NCI-H1417 treated with DMSO at 0.1 percent for 48 hours (cell line): Measurements from ENCODE around the gene KRT17.

Experiments used
- DNase-seq: peaks from one replicate; lab custom pipeline; 2025; lab: John Stamatoyannopoulos, UW

Gene KRT17

DNA sequence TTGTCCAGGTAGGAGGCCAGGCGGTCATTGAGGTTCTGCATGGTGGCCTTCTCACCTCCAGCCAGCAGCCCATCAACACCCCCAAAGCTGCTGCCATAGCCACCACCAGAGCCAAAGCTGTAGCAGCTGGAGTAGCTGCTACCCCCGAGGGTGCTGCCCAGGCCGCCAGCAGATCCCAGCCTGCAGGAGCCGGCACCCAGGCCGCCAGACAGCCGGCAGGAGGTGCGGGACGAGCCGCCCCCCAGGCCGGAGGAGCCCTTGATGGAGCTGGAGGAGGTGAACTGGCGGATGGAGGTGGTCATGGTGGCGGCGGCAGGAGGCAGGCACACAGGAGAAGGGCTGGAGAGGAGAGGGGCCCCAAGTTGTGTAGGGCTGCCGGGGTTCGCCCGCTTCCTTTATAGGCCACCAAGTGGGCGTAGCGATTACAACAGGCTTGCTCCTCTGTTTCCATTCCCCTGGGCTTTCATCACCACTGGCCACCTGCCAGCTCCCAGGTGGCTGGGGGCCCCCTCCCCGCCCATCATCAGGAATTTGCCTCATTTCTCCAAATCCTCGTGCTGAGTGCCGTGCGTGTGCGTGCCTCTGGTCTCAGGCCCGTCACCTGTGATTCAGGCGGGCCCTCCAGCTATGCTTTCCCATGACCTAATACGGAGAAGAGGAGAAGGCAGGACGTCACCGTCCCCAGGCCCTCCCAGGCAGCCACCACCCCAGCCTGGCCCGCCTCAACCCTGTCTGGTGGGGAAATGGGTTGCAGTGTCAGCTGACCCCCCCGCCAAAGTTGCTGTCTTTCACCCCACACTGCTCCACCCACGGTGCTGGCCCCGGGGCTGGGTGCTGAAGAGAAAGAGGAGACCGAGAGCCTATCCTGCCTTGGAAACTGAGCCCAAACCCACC is at the start of gene KRT17:
TSS of gene KRT17 (minus strand) at position 368 of the 894 bp plus-strand sequence. CDS start at position 302, 66 bp downstream.
- DNase-seq, result no peak

DNA sequence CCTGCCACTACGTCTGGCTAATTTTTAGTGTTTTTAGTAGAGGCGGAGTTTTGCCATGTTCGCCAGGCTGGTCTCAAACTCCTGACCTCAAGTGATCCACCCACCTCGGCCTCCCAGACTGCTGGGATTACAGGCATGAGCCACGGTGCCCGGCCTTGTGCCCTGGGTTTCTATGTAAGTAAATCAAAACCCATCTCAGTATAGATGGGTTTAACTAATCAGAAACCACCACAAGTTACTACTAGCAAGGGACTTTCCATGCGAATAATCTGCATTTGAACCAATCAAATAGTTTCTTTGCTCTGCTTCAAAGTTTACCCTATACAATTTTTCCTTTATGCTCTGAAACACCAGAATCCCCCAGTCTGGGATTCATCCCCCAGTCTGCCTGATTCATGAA is 47.8 kb upstream of the KRT17 start:
- DNase-seq, result no peak

DNA sequence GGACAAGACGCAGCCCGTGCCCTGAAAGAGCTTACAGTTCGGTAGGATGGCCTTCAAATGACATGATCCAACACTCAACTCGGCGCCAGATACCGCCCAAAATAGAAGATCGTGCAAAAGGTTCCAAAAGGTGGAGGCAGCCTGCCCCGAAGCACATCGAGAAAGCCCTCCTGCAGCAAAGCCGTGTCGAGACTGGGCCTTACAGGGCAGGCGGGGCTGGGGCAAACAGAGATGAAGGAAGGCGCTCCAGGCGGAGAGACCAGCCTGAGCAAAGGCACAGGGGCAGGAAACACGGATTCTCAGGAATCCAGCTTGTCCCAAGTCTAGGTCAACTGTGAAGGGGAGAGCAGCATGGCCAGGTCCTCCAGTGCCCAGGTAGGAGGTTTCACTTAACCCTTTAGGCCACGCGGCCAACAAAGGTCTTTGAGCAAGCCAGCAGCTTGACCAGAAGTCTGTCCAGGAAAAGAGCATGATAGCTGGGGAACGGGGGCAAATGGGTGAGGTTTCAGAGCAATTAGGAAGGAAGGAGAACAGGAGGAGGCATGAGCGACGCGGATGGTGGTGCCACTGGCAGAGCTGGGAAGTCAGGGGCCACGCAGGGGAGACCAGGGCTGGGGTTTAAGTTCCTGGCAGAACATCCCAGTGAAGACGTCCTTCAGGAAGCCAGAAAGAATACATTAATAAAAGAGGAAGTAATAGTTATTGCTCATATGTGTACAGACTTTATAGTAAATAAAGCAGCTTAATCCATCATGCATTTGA is 43.1 kb upstream of the KRT17 start:
- no peak for DNase-seq

DNA sequence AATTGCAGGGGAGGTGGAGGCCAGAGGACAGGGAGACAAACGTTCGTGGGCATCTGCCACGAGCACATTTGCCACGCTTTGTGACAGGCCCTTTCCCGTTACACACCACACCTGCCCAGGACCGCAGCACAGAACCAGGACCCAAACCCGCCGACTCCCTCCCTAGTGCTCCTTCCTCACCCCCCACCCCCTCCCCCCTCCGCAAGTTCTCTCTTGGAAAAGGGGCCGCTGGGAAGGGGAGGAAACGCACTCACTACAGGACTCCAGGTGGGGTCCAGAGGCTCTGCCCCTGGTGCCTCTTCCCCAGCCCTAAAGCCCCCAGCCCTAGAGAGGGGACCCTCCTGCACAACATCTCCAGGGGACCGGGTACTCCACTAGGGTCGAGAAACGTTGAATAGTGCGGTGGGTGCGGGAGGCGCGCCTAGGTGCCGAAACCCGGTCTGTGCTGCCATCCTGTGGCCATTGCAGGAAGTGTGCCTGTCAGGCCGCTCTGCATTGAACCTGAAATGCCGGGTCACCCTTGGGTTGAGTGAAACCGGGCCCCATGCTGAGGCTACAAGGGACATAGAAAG is 42.4 kb upstream of the KRT17 start:
- peak; percentile 17 for DNase-seq

DNA sequence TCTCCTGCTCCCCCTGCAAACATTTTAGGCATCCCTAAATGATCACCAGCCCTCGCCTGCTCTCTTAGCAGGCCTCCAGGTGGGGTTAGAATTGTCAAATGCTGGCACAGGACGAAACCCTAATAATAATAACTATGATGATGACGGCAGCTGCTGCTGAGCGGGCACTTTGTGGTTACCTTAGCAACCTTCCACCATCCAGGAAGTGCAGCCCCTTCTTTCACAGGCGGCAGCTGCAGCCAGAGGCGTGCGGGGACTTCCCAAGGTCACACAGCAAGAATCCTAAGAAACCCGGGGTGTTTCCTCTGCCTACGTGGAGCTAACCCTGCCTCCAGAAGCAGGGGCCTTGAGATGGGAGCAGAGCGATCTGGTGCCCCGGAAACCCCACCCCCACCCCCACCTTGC is 41.9 kb upstream of the KRT17 start:
- peak; percentile 43 for DNase-seq

DNA sequence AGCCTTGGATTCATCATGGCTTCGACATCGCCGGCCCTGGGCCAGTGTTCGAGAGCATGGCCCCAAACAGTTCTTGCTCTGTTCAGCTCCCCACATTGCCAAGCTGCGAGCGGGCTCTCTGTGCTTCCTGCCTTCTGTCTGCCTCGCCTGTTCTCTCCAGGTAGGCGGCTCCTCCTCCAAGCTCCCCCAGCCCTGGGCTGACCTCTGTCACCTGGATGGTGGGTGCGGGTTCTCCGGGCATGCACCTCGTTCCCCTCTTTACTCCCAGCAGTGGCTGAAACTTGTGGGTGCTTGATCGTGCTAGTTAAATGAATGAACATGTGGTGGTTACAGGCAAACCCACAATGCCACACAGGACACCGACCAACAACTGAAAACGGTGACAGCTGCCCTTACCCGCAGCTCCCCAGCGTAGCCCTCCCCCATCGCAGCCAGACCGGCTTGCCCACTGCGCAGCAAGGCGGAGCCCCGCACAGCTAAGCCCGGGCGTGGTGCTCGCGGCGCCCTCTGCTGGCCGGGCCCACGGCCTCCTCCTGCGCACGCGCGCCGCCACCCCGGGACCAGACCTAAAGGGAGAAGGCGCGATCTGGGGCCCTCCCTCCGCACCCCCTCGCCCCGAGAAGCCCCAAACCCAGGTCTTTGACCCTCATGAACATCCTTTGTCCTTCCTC is 41.3 kb upstream of the KRT17 start:
- DNase-seq, result peak; percentile 43

DNA sequence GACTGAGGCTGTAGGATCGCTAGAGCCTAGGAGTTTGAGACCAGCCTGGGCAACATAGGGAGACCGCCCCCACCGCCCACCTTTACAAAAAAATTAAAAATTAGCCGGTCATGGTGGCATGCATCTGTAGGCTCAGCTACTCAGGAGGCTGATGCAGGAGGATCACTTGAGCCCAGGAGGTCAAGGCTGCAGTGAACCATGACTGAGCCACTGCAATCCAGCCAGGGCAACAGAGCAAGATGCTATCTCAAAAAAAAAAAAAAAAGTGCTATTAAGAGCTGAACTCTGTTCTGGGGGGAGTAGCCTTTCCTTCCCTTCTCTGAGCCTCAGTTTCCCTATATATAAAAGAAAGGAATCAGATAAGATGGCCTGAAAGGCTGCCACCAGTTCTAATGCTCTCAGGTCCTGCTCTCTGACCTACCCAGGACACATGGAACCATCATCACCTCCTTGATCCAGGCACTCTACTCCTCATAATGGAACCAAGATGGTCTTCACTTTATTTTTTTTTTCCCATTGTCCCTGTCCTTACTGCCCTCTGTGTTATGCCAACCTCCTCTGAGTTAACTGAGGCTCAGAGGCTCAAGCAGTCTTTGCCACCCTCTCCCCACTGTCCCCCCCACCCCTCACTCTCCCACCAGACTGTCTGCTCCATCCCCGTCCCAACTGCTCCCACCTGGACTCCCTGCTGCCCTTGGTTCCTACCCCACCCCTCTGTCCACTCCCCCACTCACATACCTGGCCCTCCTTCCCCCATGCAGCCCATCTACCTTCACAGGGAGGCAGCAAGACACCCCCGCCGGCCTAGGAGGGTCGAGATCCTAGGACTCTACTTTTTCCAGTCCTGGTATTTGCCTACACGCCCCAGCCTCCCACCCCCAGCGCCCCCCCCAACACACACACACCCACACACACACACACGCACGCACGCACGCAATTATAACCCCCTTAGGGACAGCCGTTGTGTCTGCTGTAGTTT is 40.5 kb upstream of the KRT17 start:
- DNase-seq, result no peak

DNA sequence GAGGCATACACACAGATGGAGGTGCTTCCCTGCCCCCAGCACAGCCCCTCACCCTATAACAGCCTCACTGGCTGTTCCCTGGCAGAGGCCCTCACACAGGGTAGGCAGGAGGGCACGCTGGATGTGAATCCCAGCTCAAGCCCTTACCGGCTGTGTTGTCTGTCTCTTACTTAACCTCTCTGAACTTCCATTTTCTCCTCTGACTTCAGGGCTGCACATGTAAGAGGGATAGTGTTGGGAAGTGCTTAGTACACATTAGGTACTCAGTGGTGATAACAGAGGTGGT is 39.7 kb upstream of the KRT17 start:
- no peak for DNase-seq

DNA sequence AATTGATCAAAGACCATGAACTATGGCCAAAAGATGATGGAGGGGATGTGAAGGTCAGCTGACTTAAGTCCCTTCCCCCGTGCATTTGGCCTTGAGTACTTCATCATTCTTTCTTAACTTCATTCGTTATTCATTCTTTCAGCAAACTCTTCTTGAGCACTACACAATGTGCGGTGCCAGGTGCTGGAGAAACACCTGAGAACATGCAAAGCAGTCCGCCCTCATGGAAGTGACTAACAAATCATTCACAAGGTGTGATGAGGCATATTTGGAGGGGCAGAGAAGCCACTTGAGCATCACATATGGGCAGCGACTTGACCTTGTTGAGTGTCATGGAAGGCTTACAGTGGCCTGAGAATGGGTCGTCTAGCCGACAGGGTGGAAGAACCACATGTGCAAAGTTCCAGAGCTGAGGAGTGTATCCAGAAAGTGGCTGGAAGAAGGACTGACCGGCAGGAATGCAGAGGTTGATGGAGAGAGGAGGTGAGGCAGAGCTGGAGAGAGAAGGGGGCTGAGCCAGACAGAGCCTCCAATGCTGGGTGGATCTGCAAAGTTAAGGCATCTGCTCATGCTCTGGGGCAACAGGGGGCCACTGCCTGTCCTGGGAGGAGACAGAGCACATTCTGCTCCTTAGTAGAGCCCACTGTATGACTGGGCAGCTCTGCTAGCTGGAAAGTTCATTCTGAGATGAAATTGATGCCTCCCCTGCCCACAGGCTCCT is 39.2 kb upstream of the KRT17 start:
- DNase-seq, result no peak

DNA sequence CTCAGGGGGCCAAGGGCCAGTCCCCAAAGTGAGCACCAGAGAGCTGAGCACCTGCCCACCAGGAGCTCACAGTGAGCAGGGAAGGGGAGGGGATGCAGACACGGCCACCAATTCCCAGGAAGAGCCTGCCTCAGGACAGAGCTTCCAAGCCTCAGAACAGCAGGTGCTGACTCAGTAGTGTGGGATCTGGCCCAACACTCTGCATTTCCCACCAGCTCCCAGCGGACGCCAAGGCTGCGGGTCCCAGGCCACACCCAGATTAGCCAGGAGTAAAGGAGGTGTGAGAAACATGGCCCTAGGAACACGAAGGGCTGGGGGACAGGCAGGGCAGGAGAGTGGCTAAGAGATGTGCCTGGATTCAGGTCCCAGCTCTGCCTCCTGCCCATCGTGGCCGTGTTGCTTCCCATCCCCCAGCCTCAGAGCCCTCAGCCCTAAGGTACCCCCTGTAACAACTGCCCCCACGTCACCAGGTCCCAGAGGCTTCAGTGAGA is 35.9 kb upstream of the KRT17 start:
- no peak for DNase-seq

DNA sequence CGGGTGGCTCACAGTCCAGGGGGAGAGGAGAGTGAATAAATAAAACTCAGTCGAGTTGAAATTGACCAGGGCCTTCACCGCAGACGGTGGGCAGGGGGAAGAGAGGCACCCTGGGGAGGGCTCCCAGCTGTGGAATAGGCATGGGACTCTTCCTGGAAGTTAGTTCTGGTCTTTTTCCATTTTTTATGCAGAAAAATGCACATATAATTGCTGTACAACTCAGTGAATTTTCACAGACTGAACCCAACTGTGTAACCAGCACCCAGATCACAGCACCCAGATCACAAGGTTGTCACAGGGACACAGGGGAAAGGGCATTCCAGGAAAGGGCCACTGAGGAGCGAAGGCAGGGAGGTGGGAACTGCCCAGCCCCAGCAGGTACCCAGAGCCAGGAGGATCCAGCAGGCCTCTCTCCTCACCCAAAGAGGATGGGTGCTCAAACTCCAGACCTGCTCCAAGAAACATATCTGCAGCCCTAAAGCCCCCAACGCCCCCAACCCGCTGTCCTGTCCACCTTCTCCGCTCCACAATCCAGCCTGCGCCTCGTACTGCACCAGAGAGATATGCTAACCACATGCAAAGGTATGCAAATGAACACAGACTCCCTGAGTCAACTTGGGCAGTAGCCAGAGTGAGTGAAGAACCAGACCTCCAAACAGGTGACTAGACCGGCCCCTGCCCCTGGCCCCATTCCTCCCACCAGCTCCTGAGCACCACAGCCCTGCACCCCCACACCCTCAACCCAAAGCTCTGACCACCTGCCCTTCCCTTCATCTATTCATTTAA is 35.2 kb upstream of the KRT17 start:
- no peak for DNase-seq

DNA sequence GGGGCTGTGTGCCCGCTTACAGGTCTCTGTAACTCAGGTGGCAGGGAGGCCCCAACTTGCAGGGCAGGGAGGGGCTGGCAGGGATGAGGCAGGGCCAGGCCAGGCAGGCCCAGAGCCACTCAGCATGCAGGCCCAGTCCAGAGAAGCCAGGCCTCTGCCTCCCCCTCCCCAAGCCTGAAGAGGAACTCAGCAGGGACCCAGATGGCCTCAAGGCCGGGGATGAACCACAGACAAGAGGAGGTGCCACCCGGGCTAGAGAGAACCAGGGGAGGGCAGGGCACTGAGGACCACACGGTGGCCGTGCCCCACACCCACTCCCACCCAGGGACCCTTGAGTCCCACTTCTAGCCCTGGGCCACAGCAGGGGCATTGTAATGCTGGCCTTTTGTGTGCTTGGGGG is 34.5 kb upstream of the KRT17 start:
- DNase-seq, result no peak

DNA sequence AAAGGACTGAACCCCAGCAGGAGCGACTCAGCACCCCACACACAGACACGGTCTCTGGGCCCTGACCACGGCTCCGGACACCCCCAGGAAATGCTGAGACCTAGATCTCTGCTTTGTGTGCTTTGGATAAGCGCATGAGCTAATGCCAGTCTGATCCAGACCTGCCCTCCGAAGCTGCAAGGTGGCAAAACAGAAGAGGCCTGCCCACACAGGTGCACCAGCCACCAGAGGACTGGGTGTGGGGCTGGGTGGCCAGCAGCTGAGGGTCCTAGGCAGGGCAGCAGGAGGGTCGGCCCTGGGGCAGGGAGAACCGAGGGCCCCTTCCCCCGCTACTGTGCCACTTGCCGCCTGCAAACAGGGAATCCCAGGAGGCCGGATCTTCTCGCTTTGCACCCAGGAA is 33.6 kb upstream of the KRT17 start:
- no peak for DNase-seq

DNA sequence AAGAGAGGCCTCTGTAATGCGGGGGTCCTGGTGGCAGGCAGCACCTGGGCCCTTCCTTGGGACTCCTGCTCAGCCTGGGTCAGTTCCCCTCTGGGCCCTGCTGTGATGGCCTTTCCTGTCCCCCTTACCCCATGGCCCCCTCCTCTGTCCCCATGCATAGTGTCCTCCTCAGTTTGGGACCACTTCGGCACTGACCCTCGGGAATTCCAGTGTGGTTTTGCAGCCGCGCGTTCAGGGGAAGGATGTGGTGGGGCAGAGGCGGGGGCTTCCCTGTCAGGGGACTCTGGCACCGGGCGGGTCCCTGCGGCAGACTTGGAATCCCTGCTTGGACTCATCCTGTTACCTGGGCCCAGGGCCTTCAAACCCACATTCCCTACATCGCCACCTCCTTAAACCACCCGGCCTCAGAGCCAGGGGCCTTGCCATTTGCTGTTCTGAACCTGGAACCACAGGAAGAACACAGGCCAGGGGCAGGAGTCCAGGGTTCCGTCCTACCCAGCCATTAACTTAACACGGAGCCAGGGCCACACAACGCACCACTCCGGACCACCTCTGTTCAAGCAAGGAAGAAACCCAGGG is 32.9 kb upstream of the KRT17 start:
- no peak for DNase-seq

DNA sequence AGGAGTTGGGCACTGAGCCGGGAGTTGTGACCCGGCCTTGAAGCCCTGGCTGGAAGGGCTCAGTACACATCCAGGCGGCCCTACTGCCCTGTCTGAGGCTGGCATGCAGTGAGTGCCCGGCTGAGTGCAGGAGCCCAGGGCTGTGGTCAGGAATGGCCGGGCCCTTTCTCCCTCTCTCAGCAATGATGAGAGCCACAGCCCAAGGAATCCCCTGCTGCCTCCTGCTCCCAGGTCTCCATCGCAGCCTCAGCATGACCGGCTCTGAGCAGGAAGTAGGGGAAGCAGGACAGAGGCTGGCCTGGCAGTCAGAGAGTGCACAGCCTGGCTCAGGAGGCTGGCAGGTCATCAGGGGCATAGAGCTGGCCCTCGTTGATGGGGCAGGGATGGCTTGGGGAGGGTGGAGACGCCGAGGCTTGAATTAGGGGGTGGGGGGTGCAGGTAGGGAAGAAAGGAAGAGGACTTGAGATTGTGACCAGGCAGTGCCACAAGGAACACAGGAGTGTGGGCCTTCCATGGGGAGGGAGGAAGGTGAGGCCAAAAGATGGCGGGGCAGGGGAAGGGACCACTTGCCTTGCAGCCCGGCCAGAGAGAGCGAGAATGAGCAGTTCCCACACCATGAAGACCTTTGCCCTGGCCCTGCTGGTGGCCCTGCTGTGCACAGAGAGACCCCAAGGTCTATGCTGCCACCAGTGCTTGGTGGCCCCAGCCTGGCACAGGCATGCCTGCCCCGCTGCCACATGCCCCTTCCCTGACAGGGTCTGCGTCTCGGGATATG is 32.1 kb upstream of the KRT17 start:
- DNase-seq, result no peak

DNA sequence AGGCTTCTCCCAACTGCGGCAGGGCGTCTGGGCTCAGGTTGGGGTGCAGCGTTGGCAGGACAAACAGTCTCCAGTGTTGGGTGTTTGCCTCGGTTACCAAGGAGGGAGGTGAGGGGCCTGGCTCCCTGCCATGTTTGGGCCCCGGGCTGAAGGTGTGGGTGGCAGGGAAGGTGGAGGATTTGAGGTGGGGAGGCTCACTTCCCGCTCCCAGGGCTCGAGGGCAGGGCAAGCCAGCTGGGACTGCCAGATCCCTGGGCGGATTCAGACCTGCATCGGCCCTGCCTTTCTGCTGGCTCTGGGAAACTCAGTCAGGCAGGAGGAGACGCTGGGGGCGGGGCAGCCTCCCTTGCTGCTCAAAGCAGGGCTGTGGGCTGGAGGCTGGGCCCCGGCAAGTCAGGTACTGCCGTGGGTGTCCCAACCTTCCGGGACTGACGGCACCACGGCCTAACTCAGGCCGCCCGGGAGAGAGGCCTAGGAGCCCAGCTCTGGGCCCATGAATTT is 31.3 kb upstream of the KRT17 start:
- no peak for DNase-seq

DNA sequence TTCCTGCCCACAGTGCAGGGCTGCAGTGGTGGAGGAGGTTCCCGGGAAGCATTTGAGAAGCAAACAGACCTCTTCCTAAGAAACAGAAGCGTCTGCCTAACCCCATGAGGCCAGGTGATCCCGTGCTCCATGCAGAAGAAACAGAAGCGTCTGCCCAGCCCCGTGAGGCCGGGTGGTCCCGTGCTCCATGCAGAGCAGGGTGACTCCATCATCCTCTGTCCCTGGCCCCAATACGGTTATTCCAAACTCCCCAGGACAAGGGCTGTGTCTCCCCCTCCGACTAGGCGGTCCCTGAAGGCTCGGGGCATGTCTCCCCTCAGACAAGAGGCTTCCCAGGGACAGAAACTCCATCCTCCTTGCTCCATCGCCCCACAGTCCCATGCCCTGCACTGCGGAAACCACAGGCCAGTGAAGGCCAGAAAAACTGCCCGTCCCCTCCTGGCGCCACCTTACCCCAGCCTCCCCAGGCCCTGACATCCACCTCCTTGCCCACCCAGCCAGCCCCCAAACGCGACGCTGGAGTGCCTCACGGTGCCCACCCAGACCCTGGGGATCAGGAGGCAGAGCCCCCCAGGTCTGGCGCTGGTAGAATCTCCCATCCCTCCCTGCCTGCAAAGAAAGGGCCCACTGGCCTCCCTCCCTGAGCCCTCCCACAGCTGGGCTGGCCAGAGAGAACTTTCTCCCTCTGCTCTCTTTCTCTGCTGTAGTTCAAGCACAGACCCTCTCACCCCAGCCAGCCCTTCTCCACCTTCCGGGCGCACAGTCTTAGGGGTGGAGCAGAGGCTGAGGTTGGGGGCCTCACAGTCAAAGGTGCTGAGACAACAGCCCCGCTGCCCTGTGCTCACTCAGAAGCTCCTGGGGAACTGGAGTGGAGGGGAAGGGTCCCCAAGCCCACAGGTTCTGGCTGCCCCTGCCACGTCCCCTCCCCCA is 30.6 kb upstream of the KRT17 start:
- no peak for DNase-seq
